Measurements from ENCODE around the gene SELP.

The SELP gene

DNA sequence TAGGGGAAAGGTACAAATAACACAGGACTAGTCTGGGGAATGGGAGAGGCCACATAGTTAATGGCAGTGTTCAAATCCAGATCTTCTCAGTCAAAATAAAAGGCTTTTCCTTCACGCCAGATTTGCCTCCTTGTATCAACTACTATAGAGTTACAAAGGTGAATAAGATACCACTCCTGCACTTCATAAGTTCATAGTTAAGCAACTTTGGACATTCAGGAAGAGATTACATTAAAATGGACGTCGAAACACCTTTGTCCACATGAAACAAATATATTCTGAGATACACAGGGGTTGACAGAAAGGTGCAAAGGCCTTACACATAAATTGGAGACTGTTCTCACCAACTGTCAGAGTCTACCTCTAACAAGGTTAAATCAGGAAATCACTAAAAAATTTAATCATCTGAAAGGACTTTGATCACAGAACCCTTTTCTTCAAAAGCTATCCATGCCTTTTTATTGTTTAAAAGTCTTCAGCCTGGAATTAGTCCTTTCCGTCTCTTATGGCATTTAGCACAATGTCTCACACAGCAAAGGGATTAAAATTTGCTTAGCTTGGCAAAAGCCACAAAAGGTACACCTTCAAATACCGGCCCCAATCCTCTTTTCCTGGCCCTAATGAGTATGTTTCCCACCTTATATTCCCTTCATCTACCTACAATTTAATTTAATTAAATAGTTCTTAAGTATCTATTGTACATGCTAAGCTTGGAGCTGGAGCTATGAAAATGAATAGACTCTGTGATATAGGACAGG lies 51.8 kb downstream of the SELP start:
- no peak for DNase-seq (ENCODE audit: low spot score)
- ChIA-PET CTCF (interaction anchor here (0.6 kb wide), 1 partner anchor 1352 kb away, joined by 4 read pairs; no protein-coding TSS in a partner anchor), POLR2A (ENCODE audit: low non-redundant PET) (no interaction called here)
- TF ChIP-seq, protein P1, sequence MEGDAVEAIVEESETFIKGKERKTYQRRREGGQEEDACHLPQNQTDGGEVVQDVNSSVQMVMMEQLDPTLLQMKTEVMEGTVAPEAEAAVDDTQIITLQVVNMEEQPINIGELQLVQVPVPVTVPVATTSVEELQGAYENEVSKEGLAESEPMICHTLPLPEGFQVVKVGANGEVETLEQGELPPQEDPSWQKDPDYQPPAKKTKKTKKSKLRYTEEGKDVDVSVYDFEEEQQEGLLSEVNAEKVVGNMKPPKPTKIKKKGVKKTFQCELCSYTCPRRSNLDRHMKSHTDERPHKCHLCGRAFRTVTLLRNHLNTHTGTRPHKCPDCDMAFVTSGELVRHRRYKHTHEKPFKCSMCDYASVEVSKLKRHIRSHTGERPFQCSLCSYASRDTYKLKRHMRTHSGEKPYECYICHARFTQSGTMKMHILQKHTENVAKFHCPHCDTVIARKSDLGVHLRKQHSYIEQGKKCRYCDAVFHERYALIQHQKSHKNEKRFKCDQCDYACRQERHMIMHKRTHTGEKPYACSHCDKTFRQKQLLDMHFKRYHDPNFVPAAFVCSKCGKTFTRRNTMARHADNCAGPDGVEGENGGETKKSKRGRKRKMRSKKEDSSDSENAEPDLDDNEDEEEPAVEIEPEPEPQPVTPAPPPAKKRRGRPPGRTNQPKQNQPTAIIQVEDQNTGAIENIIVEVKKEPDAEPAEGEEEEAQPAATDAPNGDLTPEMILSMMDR (conservative IDR thresholded peaks at IDR 0.05; ENCODE audit: low read depth): no peak
- no peak overlapping the region for H3K27ac ChIP-seq

DNA sequence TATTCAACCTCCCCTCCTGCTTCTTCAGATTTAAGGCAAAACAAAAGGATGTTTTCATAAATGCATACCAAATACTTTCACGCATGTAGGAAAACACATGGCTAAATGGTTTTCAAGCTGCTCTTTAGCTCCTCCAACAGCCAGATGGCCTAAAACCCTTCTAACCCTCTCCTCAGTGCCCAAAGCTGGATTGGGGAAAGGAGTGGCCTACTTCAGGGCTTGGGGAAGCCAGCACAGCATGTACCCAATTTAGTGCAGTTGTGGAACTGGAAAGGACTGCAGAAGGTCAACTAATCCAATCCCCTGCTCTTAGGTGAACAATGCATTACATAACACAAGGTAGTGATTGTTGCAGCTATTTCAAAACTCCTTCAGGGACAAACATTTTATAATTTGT lies 53.0 kb downstream of the SELP start:
- no peak overlapping the region for H3K27ac ChIP-seq
- ChIA-PET POLR2A (ENCODE audit: low non-redundant PET) (no interaction called here), CTCF (interaction anchor here (1.2 kb wide), 1 partner anchor 10 kb away, joined by 3 read pairs; no protein-coding TSS in a partner anchor)
- no peak for DNase-seq (ENCODE audit: low spot score)
- TF ChIP-seq, protein P1 (conservative IDR thresholded peaks at IDR 0.05; ENCODE audit: low read depth): no peak

DNA sequence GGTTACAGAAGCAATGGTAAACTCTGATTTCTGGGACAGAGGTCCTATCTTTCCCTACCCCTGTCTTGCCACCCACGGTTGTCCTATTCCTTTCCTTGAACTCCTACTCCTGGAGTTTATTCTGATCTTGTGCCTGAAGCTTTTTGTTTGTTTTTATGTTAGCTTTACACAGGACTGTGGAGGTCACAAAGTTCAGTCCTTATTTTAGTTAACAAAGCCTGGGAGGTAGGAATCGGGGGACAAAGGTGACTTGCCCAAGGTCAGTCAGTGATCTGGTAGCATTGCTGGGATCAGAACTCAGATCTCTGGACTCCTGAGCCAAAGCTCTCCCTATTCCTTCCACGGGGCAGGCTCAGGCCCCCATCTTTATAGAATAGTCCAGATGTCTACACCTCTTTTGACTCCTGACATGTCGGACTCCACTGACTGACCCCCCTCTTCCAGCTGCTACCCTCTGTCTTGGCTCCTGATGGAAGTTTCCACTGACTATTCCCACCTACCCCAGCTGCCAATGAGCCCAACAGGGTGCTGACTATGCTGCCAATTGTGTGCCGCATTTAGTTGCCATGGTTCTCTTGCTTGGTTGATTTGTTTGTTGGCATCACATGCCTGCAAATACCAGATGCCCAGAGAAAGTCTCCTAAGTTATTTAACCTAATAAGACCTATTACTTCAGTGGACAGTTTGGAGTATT lies 53.5 kb downstream of the SELP start:
- TF ChIP-seq, protein P1 (conservative IDR thresholded peaks at IDR 0.05; ENCODE audit: low read depth): no peak
- POLR2A ChIA-PET (ENCODE audit: low non-redundant PET): no interaction called here
- H3K27ac ChIP-seq: no peak overlapping the region
- DNase-seq (ENCODE audit: low spot score): no peak
- CTCF ChIA-PET: interaction anchor here (1.2 kb wide), 1 partner anchor 10 kb away, joined by 3 read pairs; no protein-coding TSS in a partner anchor

DNA sequence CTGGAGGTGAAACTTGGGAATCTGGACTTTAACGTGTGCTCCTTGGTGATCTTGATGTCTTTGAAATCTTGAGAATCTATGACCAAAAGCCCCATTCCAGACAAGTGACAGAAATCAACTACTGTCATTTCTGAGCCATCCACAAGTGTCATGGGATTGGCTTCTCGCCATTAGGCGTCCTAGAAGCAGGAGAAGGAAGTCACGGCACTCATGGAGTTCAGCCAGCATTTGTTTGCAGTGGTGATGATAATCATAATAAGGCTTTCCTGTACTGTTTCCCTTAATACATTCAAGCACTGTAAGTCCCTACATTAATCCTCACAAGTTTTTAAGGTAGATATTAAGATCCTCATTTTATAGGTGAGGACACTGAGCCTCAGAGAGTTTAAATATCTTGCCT lies 55.6 kb downstream of the SELP start:
- CTCF ChIA-PET: no interaction called here

DNA sequence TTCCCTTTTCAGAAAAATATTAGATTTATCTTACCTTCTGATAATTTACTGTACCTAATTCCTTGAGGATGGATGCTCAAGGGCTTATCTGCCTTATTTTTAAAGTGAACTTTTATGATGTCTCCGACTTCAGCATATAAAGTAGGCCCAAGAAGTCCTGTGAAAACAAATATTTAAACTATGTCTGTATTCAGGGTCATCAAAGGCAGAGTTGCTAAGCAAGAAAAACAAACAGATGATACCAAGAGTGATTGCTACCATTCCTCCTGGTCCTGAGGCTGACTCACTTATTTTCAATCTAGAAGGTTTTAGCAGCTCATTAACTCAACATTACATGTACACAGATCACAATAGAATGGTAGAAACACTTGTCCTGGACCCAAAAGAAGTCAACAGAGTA lies 57.7 kb downstream of the SELP start:
- TF ChIP-seq, protein P1 (conservative IDR thresholded peaks at IDR 0.05; ENCODE audit: low read depth): no peak
- H3K27ac ChIP-seq: no peak overlapping the region
- CTCF ChIA-PET: no interaction called here
- no peak for DNase-seq (ENCODE audit: low spot score)
- POLR2A ChIA-PET (ENCODE audit: low non-redundant PET): no interaction called here

More for the DNA sequence above, 55.6 kb downstream of the SELP start:
- H3K27ac ChIP-seq: no peak overlapping the region
- POLR2A ChIA-PET (ENCODE audit: low non-redundant PET): no interaction called here
- no peak for DNase-seq (ENCODE audit: low spot score)
- TF ChIP-seq, protein P1 (conservative IDR thresholded peaks at IDR 0.05; ENCODE audit: low read depth): no peak

DNA sequence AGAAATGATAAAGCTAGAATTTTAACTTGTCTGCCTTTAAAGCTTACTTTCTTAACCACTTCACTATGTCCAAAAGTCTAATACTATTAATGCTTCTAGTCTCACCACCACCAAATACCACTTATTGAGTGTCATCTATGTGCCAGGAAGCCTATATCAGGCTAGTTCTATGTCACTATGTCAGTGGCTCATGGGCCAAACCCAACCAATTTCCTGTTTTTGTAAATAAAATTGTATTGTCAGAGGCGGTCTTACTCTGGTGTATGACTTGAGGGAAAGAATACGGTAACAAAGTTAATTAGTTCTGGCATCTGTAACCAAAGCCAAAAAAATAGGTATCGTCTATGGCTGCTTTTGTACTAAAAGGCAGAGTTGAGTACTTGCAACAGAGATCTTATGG lies 58.5 kb downstream of the SELP start:
- CTCF ChIA-PET: no interaction called here
- TF ChIP-seq, protein P1 (conservative IDR thresholded peaks at IDR 0.05; ENCODE audit: low read depth): no peak
- no peak for DNase-seq (ENCODE audit: low spot score)
- POLR2A ChIA-PET (ENCODE audit: low non-redundant PET): no interaction called here
- H3K27ac ChIP-seq: no peak overlapping the region
